Activated CD4-positive, alpha-beta T cell treated with anti-CD3 and anti-CD28 coated beads, Interleukin-10, Interleukin-2, amounts not matched to agents 100 ng/mL and 50 ng/mL, durations not matched to agents 16 hours and 8 hours (primary cell): ENCODE measurements around the gene TTLL11.

Source experiments
- DNase-seq: peaks from one replicate; pipeline ENCODE4 v3.0.0-alpha.2; 2020

TTLL11 gene

GRCh38 chr9:121844098-121844497, 249.0 kb downstream of the TTLL11 start:
- no peak for DNase-seq

GRCh38 chr9:121842612-121842978, 250.5 kb downstream of the TTLL11 start:
- DNase-seq = no peak

- no peak for DNase-seq
These were observed 251.1 kb downstream of the TTLL11 start for GRCh38 chr9:121841771-121842611.

- DNase-seq = no peak
These were observed 252.0 kb downstream of the TTLL11 start for GRCh38 chr9:121840838-121841760.

GRCh38 chr9:121839726-121840500, 253.2 kb downstream of the TTLL11 start:
- peak; percentile 70 for DNase-seq

GRCh38 chr9:121838746-121839669, 254.1 kb downstream of the TTLL11 start:
- DNase-seq = no peak

- no peak for DNase-seq
These were observed 255.8 kb downstream of the TTLL11 start for GRCh38 chr9:121837113-121837961.

- no peak for DNase-seq
These were observed 256.7 kb downstream of the TTLL11 start for GRCh38 chr9:121836366-121836885.

- DNase-seq = no peak
These were observed 257.3 kb downstream of the TTLL11 start for GRCh38 chr9:121835587-121836365.

- no peak for DNase-seq
These were observed 260.0 kb downstream of the TTLL11 start for GRCh38 chr9:121833061-121833460.

GRCh38 chr9:121831869-121832268, 261.2 kb downstream of the TTLL11 start:
- no peak for DNase-seq

GRCh38 chr9:121830441-121831140, 262.5 kb downstream of the TTLL11 start:
- DNase-seq = no peak

GRCh38 chr9:121827251-121827967, 265.7 kb downstream of the TTLL11 start:
- no peak for DNase-seq

GRCh38 chr9:121826711-121827110, 266.4 kb downstream of the TTLL11 start:
- no peak for DNase-seq

GRCh38 chr9:121825031-121825691, 267.9 kb downstream of the TTLL11 start:
- DNase-seq = no peak

- no peak for DNase-seq
These were observed 268.5 kb downstream of the TTLL11 start for GRCh38 chr9:121824651-121825030.

GRCh38 chr9:121823451-121824169, 269.5 kb downstream of the TTLL11 start:
- DNase-seq = no peak
